RWPE2 (cell line): ENCODE results near the gene MPST.
A peak's percentile ranks its signal among the peaks of the same experiment; 100 is the strongest.

Source experiments
- ATAC-seq: fragments of 200-7000 bp; cut with Tn5 transposase; 3 replicates; pipeline ENCODE4 v1.9.1; 2021; ENCODE audit warnings: low read depth
- DNase-seq: peaks from one replicate; pipeline ENCODE4 v3.0.0-alpha.2; 2020; ENCODE audit warnings: low spot score
- H3K27ac ChIP-seq: fragments of 450-650 bp; 2 replicates; pipeline ENCODE4 v1.5.1; 2017; ENCODE audit warnings: mild to moderate bottlenecking; ENCODE audit not compliant: poor library complexity, severe bottlenecking
- H3K27me3 ChIP-seq: fragments of 250-450 bp; sonication (Bioruptor Pico); 2 replicates; pipeline ENCODE4 v1.5.1; 2021; ENCODE audit warnings: mild to moderate bottlenecking, moderate library complexity; ENCODE audit not compliant: insufficient read depth, poor library complexity, severe bottlenecking
- H3K36me3 ChIP-seq: fragments of 250-450 bp; sonication (Bioruptor Pico); 2 replicates; pipeline ENCODE4 v1.5.1; 2020; ENCODE audit warnings: low read depth, mild to moderate bottlenecking, moderate library complexity
- H3K4me1 ChIP-seq: fragments of 250-450 bp; sonication (Bioruptor Pico); 2 replicates; pipeline ENCODE4 v1.5.1; 2021; ENCODE audit warnings: mild to moderate bottlenecking, moderate library complexity; ENCODE audit not compliant: insufficient read depth, poor library complexity, severe bottlenecking
- H3K4me3 ChIP-seq: fragments of 250-450 bp; sonication (Bioruptor Pico); 2 replicates; pipeline ENCODE4 v1.5.1; 2021; ENCODE audit warnings: mild to moderate bottlenecking, moderate library complexity; ENCODE audit not compliant: severe bottlenecking
- H3K9me3 ChIP-seq: fragments of 250-450 bp; sonication (Bioruptor Pico); 2 replicates; pipeline ENCODE4 v1.5.1; 2021; ENCODE audit warnings: mild to moderate bottlenecking, moderate library complexity; ENCODE audit not compliant: severe bottlenecking
- CTCF ChIP-seq: fragments of 450-650 bp; IDR thresholded peaks from one replicate; pipeline ENCODE4 v1.5.1; 2017; ENCODE audit warnings: mild to moderate bottlenecking, moderate library complexity; ENCODE audit not compliant: poor library complexity, severe bottlenecking

Gene MPST

DNA sequence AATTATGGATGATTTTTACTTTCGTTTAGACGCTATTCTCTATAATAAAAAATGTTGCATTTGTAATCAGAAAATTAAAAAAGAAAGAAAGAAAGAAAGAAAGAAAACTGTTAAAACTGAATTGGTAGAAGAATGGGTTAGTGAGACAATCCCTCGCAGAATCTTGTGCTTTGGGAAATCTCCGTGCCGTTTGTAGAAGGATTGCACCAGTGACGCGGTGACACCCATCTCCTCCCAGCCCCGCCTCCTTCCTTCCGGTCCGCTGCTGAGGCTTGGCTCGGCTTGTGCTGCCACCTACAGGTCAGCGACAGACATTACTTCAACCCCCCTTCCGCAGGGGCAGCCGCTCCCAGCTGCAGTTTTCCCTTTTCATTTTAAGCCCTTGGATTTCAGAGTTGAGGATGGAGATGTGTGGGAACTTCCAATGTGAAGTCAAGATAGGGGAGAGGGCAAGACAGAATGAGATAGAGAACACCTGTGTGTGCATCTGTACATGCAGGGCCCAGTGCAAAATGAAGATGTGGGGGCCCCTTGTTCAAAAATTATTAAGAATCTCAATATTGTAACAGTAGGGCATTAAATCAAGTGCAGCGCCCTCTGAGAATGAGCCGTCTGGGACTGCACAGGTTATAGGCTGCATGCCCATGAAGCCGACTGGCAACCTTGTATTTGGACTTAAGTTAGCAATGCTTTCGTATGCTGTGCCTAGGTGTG, 41.4 kb upstream of the MPST start:
- Histone ChIP-seq H3K4me3 (peak overlapping the region; percentile 21), H3K36me3 (no peaks in the 10 kb centered on the region), H3K4me1 (peaks cover 2% of the 10 kb centered on the region), H3K27me3 (no peaks in the 10 kb centered on the region), H3K9me3 (no peaks in the 10 kb centered on the region), H3K27ac (no peak overlapping the region)
- DNase-seq (no peak), ATAC-seq (peak; percentile 90)
- peak; percentile 94 for TF ChIP-seq CTCF

- Histone ChIP-seq H3K27me3 (no peaks in the 10 kb centered on the region), H3K4me1 (peaks cover 2% of the 10 kb centered on the region), H3K4me3 (no peak overlapping the region), H3K36me3 (no peaks in the 10 kb centered on the region), H3K27ac (no peak overlapping the region), H3K9me3 (no peaks in the 10 kb centered on the region)
- no peak for TF ChIP-seq CTCF
- ATAC-seq (no peak), DNase-seq (no peak)
These were observed 40.3 kb upstream of the MPST start for GRCh38 chr22:36979016-36979910.

- Histone ChIP-seq H3K4me1 (peaks cover 2% of the 10 kb centered on the region), H3K9me3 (no peaks in the 10 kb centered on the region), H3K27me3 (no peaks in the 10 kb centered on the region), H3K4me3 (no peak overlapping the region), H3K27ac (no peak overlapping the region), H3K36me3 (no peaks in the 10 kb centered on the region)
- no peak for ATAC-seq
- no peak for DNase-seq
- no peak for TF ChIP-seq CTCF
These were observed 38.2 kb upstream of the MPST start for GRCh38 chr22:36981247-36981775.

- DNase-seq (no peak), ATAC-seq (no peak)
- TF ChIP-seq CTCF, result no peak
- Histone ChIP-seq H3K9me3 (no peaks in the 10 kb centered on the region), H3K4me3 (no peak overlapping the region), H3K36me3 (no peaks in the 10 kb centered on the region), H3K27me3 (no peaks in the 10 kb centered on the region), H3K4me1 (peaks cover 2% of the 10 kb centered on the region), H3K27ac (no peak overlapping the region)
These were observed 37.4 kb upstream of the MPST start for GRCh38 chr22:36982136-36982535.
